Fibroblast of villous mesenchyme (primary cell): Measurements from ENCODE around the gene TMUB2. TPM values are rescaled to one million over a fixed set of nuclear protein-coding genes. Genes with fewer than 3 reads are reported as not detected.
"Not testable (repeated sequence)": the region's sequence is repeated elsewhere in the genome, so short reads cannot be mapped to it uniquely, and the experiment has no call there.

Source experiments
- DNase-seq: peaks from one replicate; pipeline ENCODE4 v3.0.0-alpha.2; 2010; ENCODE audit warnings: low read depth
- H3K4me3 ChIP-seq: 2 replicates; pipeline ENCODE4 v1.5.1; 2011; ENCODE audit warnings: low read depth, mild to moderate bottlenecking, low read length
- total RNA-seq: library from RNA; depleted of rRNA; stranded (reverse); fragments of >200 nt; gene quantifications from 2 replicates; pipeline ENCODE4 v1.2.3, GENCODE V29; 2012
- TF ChIP-seq, protein P1 (sequence below): IDR thresholded peaks from 2 replicates; pipeline ENCODE4 v1.5.1; 2012; ENCODE audit warnings: low read depth, mild to moderate bottlenecking, low read length; ENCODE audit not compliant: insufficient read depth

The TMUB2 gene
- total RNA-seq, 1 donor: 28.1 TPM

GRCh38 chr17:44229090-44229489 lies 42.3 kb downstream of the TMUB2 start:
- no peak overlapping the region for H3K4me3 ChIP-seq
- no peak for DNase-seq
- TF ChIP-seq, protein P1, sequence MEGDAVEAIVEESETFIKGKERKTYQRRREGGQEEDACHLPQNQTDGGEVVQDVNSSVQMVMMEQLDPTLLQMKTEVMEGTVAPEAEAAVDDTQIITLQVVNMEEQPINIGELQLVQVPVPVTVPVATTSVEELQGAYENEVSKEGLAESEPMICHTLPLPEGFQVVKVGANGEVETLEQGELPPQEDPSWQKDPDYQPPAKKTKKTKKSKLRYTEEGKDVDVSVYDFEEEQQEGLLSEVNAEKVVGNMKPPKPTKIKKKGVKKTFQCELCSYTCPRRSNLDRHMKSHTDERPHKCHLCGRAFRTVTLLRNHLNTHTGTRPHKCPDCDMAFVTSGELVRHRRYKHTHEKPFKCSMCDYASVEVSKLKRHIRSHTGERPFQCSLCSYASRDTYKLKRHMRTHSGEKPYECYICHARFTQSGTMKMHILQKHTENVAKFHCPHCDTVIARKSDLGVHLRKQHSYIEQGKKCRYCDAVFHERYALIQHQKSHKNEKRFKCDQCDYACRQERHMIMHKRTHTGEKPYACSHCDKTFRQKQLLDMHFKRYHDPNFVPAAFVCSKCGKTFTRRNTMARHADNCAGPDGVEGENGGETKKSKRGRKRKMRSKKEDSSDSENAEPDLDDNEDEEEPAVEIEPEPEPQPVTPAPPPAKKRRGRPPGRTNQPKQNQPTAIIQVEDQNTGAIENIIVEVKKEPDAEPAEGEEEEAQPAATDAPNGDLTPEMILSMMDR: no peak

GRCh38 chr17:44230140-44230539 lies 43.4 kb downstream of the TMUB2 start:
- TF ChIP-seq, protein P1: no peak
- no peak for DNase-seq
- H3K4me3 ChIP-seq: no peak overlapping the region

DNA sequence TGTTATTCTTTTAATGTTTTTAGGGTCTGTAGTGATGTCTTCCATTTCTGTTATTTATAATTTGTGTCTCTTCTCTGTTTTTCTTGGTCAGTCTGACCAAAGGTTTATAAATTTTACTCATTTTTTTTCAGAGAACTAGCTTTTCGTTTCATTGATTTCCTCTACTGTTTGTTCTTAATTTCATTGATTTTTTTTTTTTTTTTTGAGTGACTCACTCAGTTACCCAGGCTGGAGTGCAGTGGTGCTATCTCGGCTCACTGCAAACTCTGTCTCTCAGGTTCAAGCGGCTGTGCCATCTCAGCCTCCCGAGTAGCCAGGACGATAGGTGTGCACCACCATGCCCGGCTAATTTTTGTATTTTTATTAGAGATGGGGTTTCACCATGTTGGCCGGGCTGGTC lies 45.3 kb downstream of the TMUB2 start:
- TF ChIP-seq, protein P1: no peak
- no peak overlapping the region for H3K4me3 ChIP-seq

GRCh38 chr17:44233582-44233981 lies 46.8 kb downstream of the TMUB2 start:
- TF ChIP-seq, protein P1: no peak
- H3K4me3 ChIP-seq: no peak overlapping the region
- DNase-seq: no peak

More for the DNA sequence above, 45.3 kb downstream of the TMUB2 start:
- DNase-seq: no peak

GRCh38 chr17:44235583-44235936 lies 48.8 kb downstream of the TMUB2 start:
- DNase-seq: no peak
- H3K4me3 ChIP-seq: no peak overlapping the region
- TF ChIP-seq, protein P1: no peak

GRCh38 chr17:44236444-44236991 lies 49.7 kb downstream of the TMUB2 start:
- H3K4me3 ChIP-seq: no peak overlapping the region
- DNase-seq: no peak
- TF ChIP-seq, protein P1: no peak

- H3K4me3 ChIP-seq, DNase-seq: not testable (repeated sequence)
Observed at GRCh38 chr17:44237886-44238285, 51.1 kb downstream of the TMUB2 start.
